H1 (cell line): ENCODE measurements around the gene CCDC178. TPM values are rescaled to one million over a fixed set of nuclear protein-coding genes. Genes with fewer than 3 reads are reported as not detected.

Source experiments
- CTCF ChIA-PET: fragments of 300-600 bp; sonication (Branson Sonifier 250); formaldehyde crosslinking; loops from one replicate; lab custom pipeline; 2021; ENCODE audit not compliant: partially characterized antibody; lab: Charles Lee
- POLR2A ChIA-PET: fragments of 300-600 bp; sonication (Branson Sonifier 250); formaldehyde crosslinking; loops from one replicate; lab custom pipeline; 2021; ENCODE audit warnings: inconsistent platforms; ENCODE audit not compliant: partially characterized antibody; lab: Charles Lee
- DNase-seq, 2 experiments: peaks; one replicate each; pipeline versions ENCODE4 v3.0.0 to v3.0.0-alpha.2; 2010 to 2022; ENCODE audit warnings: low spot score in 2 of 2, low read depth in 1 of 2, mixed read lengths in 1 of 2
- FAIRE-seq: peaks from 2 replicates; lab custom pipeline; 2011; peaks lifted over from hg19 to GRCh38; lab: Jason Lieb, UNC
- H2AFZ ChIP-seq: 2 replicates; pipeline ENCODE4 v1.8.1; 2012; ENCODE audit warnings: low read length, inconsistent platforms
- H2AK5ac ChIP-seq: 2 replicates; pipeline ENCODE4 v1.6.1; 2013; ENCODE audit warnings: low read depth, low read length
- H2BK120ac ChIP-seq: replicated peaks from 2 replicates; pipeline ENCODE3; 2013; ENCODE audit warnings: low read depth, low read length, inconsistent platforms
- H2BK12ac ChIP-seq: 2 replicates; pipeline ENCODE4 v1.6.1; 2013; ENCODE audit warnings: low read depth, low read length
- H2BK15ac ChIP-seq: 2 replicates; pipeline ENCODE4 v1.6.1; 2013; ENCODE audit warnings: low read length
- H2BK20ac ChIP-seq: 2 replicates; pipeline ENCODE4 v1.6.1; 2013; ENCODE audit warnings: low read length
- H2BK5ac ChIP-seq: 2 replicates; pipeline ENCODE4 v1.6.1; 2013; ENCODE audit warnings: low read depth, low read length
- H3K14ac ChIP-seq: 2 replicates; pipeline ENCODE4 v1.6.1; 2013; ENCODE audit warnings: inconsistent platforms; ENCODE audit not compliant: insufficient read length
- H3K18ac ChIP-seq: 2 replicates; pipeline ENCODE4 v1.6.1; 2013; ENCODE audit warnings: low read length; ENCODE audit errors: extremely low read depth
- H3K23ac ChIP-seq: 2 replicates; pipeline ENCODE4 v1.6.1; 2013; ENCODE audit warnings: inconsistent platforms; ENCODE audit not compliant: insufficient read length
- H3K23me2 ChIP-seq: 2 replicates; pipeline ENCODE4 v1.6.1; 2013; ENCODE audit warnings: low read depth, low read length
- H3K27ac ChIP-seq: 2 replicates; pipeline ENCODE4 v1.6.1; 2011; ENCODE audit warnings: low read depth, low read length, inconsistent platforms
- H3K27me3 ChIP-seq, 4 experiments: replicated peaks in 1 of 4; 1 replicate in 1 of 4; 2 replicates in 3 of 4; pipeline versions ENCODE4 v1.6.1 to v1.8.1; 2011 to 2013; ENCODE audit warnings: low read length in 3 of 4, mild to moderate bottlenecking in 3 of 4, inconsistent platforms in 2 of 4, mixed read lengths in 2 of 4, moderate library complexity in 1 of 4; ENCODE audit not compliant: control insufficient read depth in 3 of 4, insufficient read depth in 3 of 4; ENCODE audit errors: extremely low read depth in 1 of 4
- H3K36me3 ChIP-seq, 4 experiments: 2 replicates each; pipeline versions ENCODE4 v1.6.1 to v1.8.1; 2011 to 2013; ENCODE audit warnings: mild to moderate bottlenecking in 4 of 4, low read length in 3 of 4, moderate library complexity in 2 of 4, control low read depth in 1 of 4, inconsistent platforms in 1 of 4; ENCODE audit not compliant: insufficient read depth in 4 of 4, control insufficient read depth in 2 of 4
- H3K4ac ChIP-seq: replicated peaks from 2 replicates; pipeline ENCODE3; 2013; ENCODE audit warnings: low read length, low read depth, mixed read lengths, inconsistent platforms; ENCODE audit not compliant: insufficient read length
- H3K4me1 ChIP-seq, 4 experiments: replicated peaks in 1 of 4; 1 replicate in 1 of 4; 2 replicates in 3 of 4; pipeline versions ENCODE4 v1.6.1 to v1.8.1; 2011 to 2013; ENCODE audit warnings: low read length in 3 of 4, inconsistent platforms in 2 of 4, mixed read lengths in 1 of 4; ENCODE audit not compliant: insufficient read depth in 4 of 4, control insufficient read depth in 3 of 4
- H3K4me2 ChIP-seq, 2 experiments: 2 replicates each; pipeline versions ENCODE4 v1.6.1 to v1.8.1; 2011 to 2013; ENCODE audit warnings: low read depth in 2 of 2, low read length in 2 of 2, control low read depth in 1 of 2, inconsistent platforms in 1 of 2, mild to moderate bottlenecking in 1 of 2; ENCODE audit not compliant: insufficient read depth in 1 of 2
- H3K4me3 ChIP-seq, 4 experiments: fragments of 200-600, 300-600 bp in 1 of 4; sonication (generic), shearing (Covaris generic), sonication (Bioruptor Twin) in 1 of 4; 2 replicates each; pipeline versions ENCODE4 v1.5.1 to v1.8.1; 2011 to 2016; ENCODE audit warnings: low read length in 4 of 4, low read depth in 3 of 4, control low read depth in 2 of 4, inconsistent platforms in 2 of 4, mild to moderate bottlenecking in 2 of 4, mixed read lengths in 1 of 4, moderate library complexity in 1 of 4; ENCODE audit not compliant: insufficient read depth in 2 of 4; ENCODE audit errors: extremely low read depth in 1 of 4
- H3K56ac ChIP-seq: replicated peaks from 2 replicates; pipeline ENCODE3; 2013; ENCODE audit warnings: low read depth, mild to moderate bottlenecking, mixed read lengths, low read length, inconsistent platforms; ENCODE audit not compliant: insufficient read length
- H3K79me1 ChIP-seq: 2 replicates; pipeline ENCODE4 v1.6.1; 2013; ENCODE audit warnings: low read depth, low read length, control low read depth
- H3K79me2 ChIP-seq, 2 experiments: 2 replicates each; pipeline versions ENCODE4 v1.6.1 to v1.8.1; 2012 to 2013; ENCODE audit warnings: low read length in 2 of 2, mild to moderate bottlenecking in 2 of 2, inconsistent platforms in 1 of 2; ENCODE audit not compliant: insufficient read depth in 2 of 2, control insufficient read depth in 1 of 2
- H3K9ac ChIP-seq, 4 experiments: replicated peaks in 1 of 4; 1 replicate in 1 of 4; 2 replicates in 3 of 4; pipeline versions ENCODE4 v1.6.1 to v1.8.1; 2011 to 2013; ENCODE audit warnings: low read depth in 3 of 4, low read length in 3 of 4, control low read depth in 2 of 4, mild to moderate bottlenecking in 2 of 4, moderate library complexity in 2 of 4, inconsistent platforms in 1 of 4; ENCODE audit errors: extremely low read depth in 1 of 4
- H3K9me3 ChIP-seq, 2 experiments: 2 replicates each; pipeline versions ENCODE4 v1.6.1 to v1.8.1; 2012 to 2013; ENCODE audit warnings: mild to moderate bottlenecking in 2 of 2, moderate library complexity in 2 of 2, control low read depth in 1 of 2, inconsistent platforms in 1 of 2, low read depth in 1 of 2, low read length in 1 of 2, mixed read lengths in 1 of 2; ENCODE audit not compliant: insufficient read depth in 2 of 2
- H4K20me1 ChIP-seq, 2 experiments: replicated peaks in 1 of 2; 2 replicates each; pipeline versions ENCODE3 to v1.8.1; 2011 to 2013; ENCODE audit warnings: inconsistent platforms in 2 of 2, low read length in 2 of 2, mild to moderate bottlenecking in 1 of 2; ENCODE audit not compliant: insufficient read depth in 2 of 2, control insufficient read depth in 1 of 2
- H4K5ac ChIP-seq: 2 replicates; pipeline ENCODE4 v1.6.1; 2013; ENCODE audit warnings: low read length, low read depth, mixed read lengths, inconsistent platforms; ENCODE audit not compliant: insufficient read length
- H4K8ac ChIP-seq: 2 replicates; pipeline ENCODE4 v1.8.0; 2013; ENCODE audit warnings: mild to moderate bottlenecking, moderate library complexity, low read length, inconsistent platforms; ENCODE audit not compliant: insufficient read depth; ENCODE audit errors: extremely low read depth
- H4K91ac ChIP-seq: replicated peaks from 2 replicates; pipeline ENCODE3; 2013; ENCODE audit warnings: low read length, mixed read lengths, inconsistent platforms; ENCODE audit not compliant: insufficient read length
- CEBPB ChIP-seq: IDR thresholded peaks from 2 replicates; pipeline ENCODE4 v1.6.1; 2012; ENCODE audit warnings: low read depth, low read length
- CTBP2 ChIP-seq: IDR thresholded peaks from 2 replicates; pipeline ENCODE4 v1.7.0; 2011; ENCODE audit warnings: borderline replicate concordance, mild to moderate bottlenecking, moderate library complexity, mixed read lengths, low read length; ENCODE audit not compliant: insufficient read depth, insufficient read length
- HDAC6 ChIP-seq: IDR thresholded peaks from one replicate; pipeline ENCODE4 v1.7.1; 2012; ENCODE audit warnings: low read depth, mild to moderate bottlenecking, inconsistent platforms, low read length, moderate library complexity
- POLR2A ChIP-seq, 2 experiments: IDR thresholded peaks; 1 replicate in 1 of 2; 2 replicates in 1 of 2; pipeline ENCODE4 v1.6.1; 2011; ENCODE audit warnings: low read depth in 2 of 2, low read length in 2 of 2, mild to moderate bottlenecking in 2 of 2; ENCODE audit errors: control extremely low read depth in 1 of 2
- SIRT6 ChIP-seq: IDR thresholded peaks from one replicate; pipeline ENCODE4 v1.7.1; 2012; ENCODE audit warnings: low read length, inconsistent platforms
- WGBS, 2 experiments: shearing (Covaris generic) in 1 of 2; methylation state at CpG; one replicate each; pipeline versions ENCODE4 v1.1.6 to v1.1.7; 2013 to 2015; ENCODE audit warnings: low lambda C conversion rate in 2 of 2, mixed read lengths in 2 of 2, inconsistent platforms in 1 of 2, low coverage in 1 of 2, missing lambda C conversion rate in 1 of 2; ENCODE audit not compliant: insufficient replicate concordance in 2 of 2, insufficient coverage in 1 of 2, insufficient read length in 1 of 2; ENCODE audit errors: extremely low coverage in 1 of 2, missing lambda C conversion rate in 1 of 2; 5-methylcytosine and 5-hydroxymethylcytosine counted together
- polyA plus RNA-seq, 7 experiments: library from polyadenylated mRNA; depleted of rRNA in 3 of 7; stranded (reverse) in 5 of 7; unstranded in 2 of 7; fragments of >200 nt in 5 of 7; fragments of 200-250 nt in 2 of 7; gene quantifications; 1 replicate in 5 of 7; 2 replicates in 1 of 7; 4 replicates in 1 of 7; pipeline versions ENCODE4 v1.2.1 to v1.2.3, GENCODE V29; 2011 to 2013; ENCODE audit warnings: missing spikeins in 2 of 7, mixed read lengths in 2 of 7
- total RNA-seq: library from RNA; stranded (reverse); fragmentation: NEBNext Ultra II Directional; extraction: Animal tissue kit (Norgen Biotek cat#: 25700); gene quantifications from 2 replicates; pipeline ENCODE4 v1.2.1, GENCODE V29; 2021

Gene CCDC178
- total and polyA plus RNA-seq, 2 of the 8 experiments (the other 6 are each of a cell fraction or from before 2014, with no cell fraction given): not detected

GRCh38 chr18:33128581-33128980 is 311.9 kb downstream of the CCDC178 start:
- H3K9me3 ChIP-seq: no peaks in the 10 kb centered on the region
- no peak overlapping the region for H3K4me3 ChIP-seq
- H3K18ac ChIP-seq: no peak overlapping the region
- H2AFZ ChIP-seq: no peak overlapping the region
- CTCF ChIA-PET: no interaction called here
- H3K9ac ChIP-seq: no peak overlapping the region
- no peak overlapping the region for H4K91ac ChIP-seq
- H3K27me3 ChIP-seq: no peaks in the 10 kb centered on the region
- H4K20me1 ChIP-seq: no peaks in the 10 kb centered on the region
- no peak overlapping the region for H2BK20ac ChIP-seq
- no peaks in the 10 kb centered on the region for H3K79me2 ChIP-seq
- no peak overlapping the region for H4K8ac ChIP-seq
- H3K56ac ChIP-seq: no peak overlapping the region
- POLR2A ChIA-PET: no interaction called here
- H2BK120ac ChIP-seq: no peak overlapping the region
- WGBS, 2 experiments: 90% methylated on average over 4 of the region's 4 CpGs; no CpG with 5 or more reads in 1 of the 2 experiments
- no peaks in the 10 kb centered on the region for H3K36me3 ChIP-seq
- H3K4me1 ChIP-seq: no peaks in the 10 kb centered on the region
- no peak overlapping the region for H3K4ac ChIP-seq
- no peak overlapping the region for H4K5ac ChIP-seq
- FAIRE-seq (no peak), DNase-seq (no peak)
- no peak overlapping the region for H2BK12ac ChIP-seq
- no peaks in the 10 kb centered on the region for H3K23me2 ChIP-seq
- no peak overlapping the region for H3K27ac ChIP-seq
- H2BK15ac ChIP-seq: no peak overlapping the region
- no peak overlapping the region for H2BK5ac ChIP-seq
- no peak overlapping the region for H2AK5ac ChIP-seq
- TF ChIP-seq POLR2A (IDR thresholded peaks at IDR 0.05; ENCODE audit: control extremely low read depth in 1 of 2, low read depth in 2 of 2, low read length in 2 of 2) (no peak), CTBP2 (no peak), HDAC6 (no peak), SIRT6 (no peak), CEBPB (no peak)
- H3K23ac ChIP-seq: no peak overlapping the region
- H3K14ac ChIP-seq: no peak overlapping the region
- H3K79me1 ChIP-seq: no peaks in the 10 kb centered on the region
- H3K4me2 ChIP-seq: no peak overlapping the region
